ENCODE data around the gene TMEM135. TPM values are rescaled to one million over a fixed set of nuclear protein-coding genes. Genes with fewer than 3 reads are reported as not detected.
A peak's percentile ranks its signal among the peaks of the same experiment; 100 is the strongest.

The TMEM135 gene
- total RNA-seq, 2 donors from 2014 or later = 23.0 to 40.3 TPM

- Mint-ChIP-seq H3K4me3 (no peak overlapping the region), H3K36me3 (no peaks in the 10 kb centered on the region), H3K4me1 (ENCODE audit: low read depth in 2 of 2) (peaks cover 5 to 12% of the 10 kb centered on the region in 2 donors), H3K9me3 (no peaks in the 10 kb centered on the region), H3K27ac (peak overlapping the region in 1 of 2 donors; percentile 74), H3K27me3 (peaks cover 8 to 14% of the 10 kb centered on the region in 2 donors)
- peak; percentile 92 to 93 for ATAC-seq
- peak; percentile 72 for DNase-seq (ENCODE audit: low spot score)
Measured at GRCh38 chr11:87352759-87353707, 315.3 kb downstream of the TMEM135 start.

GRCh38 chr11:87353771-87354345 lies 316.1 kb downstream of the TMEM135 start:
- Mint-ChIP-seq H3K4me1 (ENCODE audit: low read depth in 2 of 2) (peaks cover 5 to 12% of the 10 kb centered on the region in 2 donors), H3K27ac (peak overlapping the region in 1 of 2 donors; percentile 74), H3K9me3 (no peaks in the 10 kb centered on the region), H3K36me3 (no peaks in the 10 kb centered on the region), H3K27me3 (peaks cover 8 to 14% of the 10 kb centered on the region in 2 donors), H3K4me3 (no peak overlapping the region)
- DNase-seq (ENCODE audit: low spot score) (no peak), ATAC-seq (no peak)

GRCh38 chr11:87355596-87355995 lies 317.9 kb downstream of the TMEM135 start:
- Mint-ChIP-seq H3K27me3 (peaks cover 8 to 14% of the 10 kb centered on the region in 2 donors), H3K4me3 (no peak overlapping the region), H3K9me3 (no peaks in the 10 kb centered on the region), H3K36me3 (no peaks in the 10 kb centered on the region), H3K4me1 (ENCODE audit: low read depth in 2 of 2) (peaks cover 5 to 12% of the 10 kb centered on the region in 2 donors), H3K27ac (no peak overlapping the region)
- DNase-seq (ENCODE audit: low spot score) (no peak), ATAC-seq (no peak)

GRCh38 chr11:87356428-87356827 lies 318.7 kb downstream of the TMEM135 start:
- DNase-seq (ENCODE audit: low spot score) = no peak
- Mint-ChIP-seq H3K4me1 (ENCODE audit: low read depth in 2 of 2) (peaks cover 5 to 12% of the 10 kb centered on the region in 2 donors), H3K9me3 (no peaks in the 10 kb centered on the region), H3K27ac (no peak overlapping the region), H3K4me3 (no peak overlapping the region), H3K27me3 (peaks cover 8 to 13% of the 10 kb centered on the region in 2 donors), H3K36me3 (no peaks in the 10 kb centered on the region)
- no peak for ATAC-seq

GRCh38 chr11:87358461-87358860 lies 320.7 kb downstream of the TMEM135 start:
- H3K4me1 Mint-ChIP-seq (ENCODE audit: low read depth in 2 of 2) = peaks cover 0 to 2% of the 10 kb centered on the region in 2 donors
- H3K27ac Mint-ChIP-seq = no peak overlapping the region
- no peaks in the 10 kb centered on the region for H3K36me3 Mint-ChIP-seq
- ATAC-seq (no peak), DNase-seq (ENCODE audit: low spot score) (no peak)
- no peaks in the 10 kb centered on the region for H3K9me3 Mint-ChIP-seq
- no peak overlapping the region for H3K4me3 Mint-ChIP-seq
- no peaks in the 10 kb centered on the region for H3K27me3 Mint-ChIP-seq

GRCh38 chr11:87359401-87359800 lies 321.7 kb downstream of the TMEM135 start:
- no peak overlapping the region for H3K27ac Mint-ChIP-seq
- H3K4me3 Mint-ChIP-seq = no peak overlapping the region
- H3K9me3 Mint-ChIP-seq = no peaks in the 10 kb centered on the region
- no peak for ATAC-seq
- no peak for DNase-seq (ENCODE audit: low spot score)
- no peaks in the 10 kb centered on the region for H3K27me3 Mint-ChIP-seq
- no peaks in the 10 kb centered on the region for H3K4me1 Mint-ChIP-seq (ENCODE audit: low read depth in 2 of 2)
- no peaks in the 10 kb centered on the region for H3K36me3 Mint-ChIP-seq

- H3K27me3 Mint-ChIP-seq = no peaks in the 10 kb centered on the region
- no peak overlapping the region for H3K27ac Mint-ChIP-seq
- no peaks in the 10 kb centered on the region for H3K9me3 Mint-ChIP-seq
- H3K4me1 Mint-ChIP-seq (ENCODE audit: low read depth in 2 of 2) = no peaks in the 10 kb centered on the region
- ATAC-seq (no peak), DNase-seq (ENCODE audit: low spot score) (no peak)
- no peak overlapping the region for H3K4me3 Mint-ChIP-seq
- H3K36me3 Mint-ChIP-seq = no peaks in the 10 kb centered on the region
Measured at GRCh38 chr11:87361891-87362290, 324.2 kb downstream of the TMEM135 start.

GRCh38 chr11:87366346-87366745 lies 328.6 kb downstream of the TMEM135 start:
- no peaks in the 10 kb centered on the region for H3K36me3 Mint-ChIP-seq
- no peak overlapping the region for H3K4me3 Mint-ChIP-seq
- H3K4me1 Mint-ChIP-seq (ENCODE audit: low read depth in 2 of 2) = no peaks in the 10 kb centered on the region
- no peak overlapping the region for H3K27ac Mint-ChIP-seq
- no peaks in the 10 kb centered on the region for H3K9me3 Mint-ChIP-seq
- no peak for DNase-seq (ENCODE audit: low spot score)
- ATAC-seq = no peak
- H3K27me3 Mint-ChIP-seq = peaks cover 4 to 8% of the 10 kb centered on the region in 2 donors

GRCh38 chr11:87366763-87367405 lies 329.1 kb downstream of the TMEM135 start:
- Mint-ChIP-seq H3K27me3 (peaks cover 4 to 8% of the 10 kb centered on the region in 2 donors), H3K27ac (no peak overlapping the region), H3K36me3 (no peaks in the 10 kb centered on the region), H3K4me1 (ENCODE audit: low read depth in 2 of 2) (no peaks in the 10 kb centered on the region), H3K4me3 (no peak overlapping the region), H3K9me3 (no peaks in the 10 kb centered on the region)
- ATAC-seq = no peak
- no peak for DNase-seq (ENCODE audit: low spot score)

GRCh38 chr11:87368151-87368550 lies 330.4 kb downstream of the TMEM135 start:
- Mint-ChIP-seq H3K36me3 (no peaks in the 10 kb centered on the region), H3K27ac (no peak overlapping the region), H3K9me3 (no peaks in the 10 kb centered on the region), H3K4me3 (no peak overlapping the region), H3K4me1 (ENCODE audit: low read depth in 2 of 2) (no peaks in the 10 kb centered on the region), H3K27me3 (peaks cover 4 to 8% of the 10 kb centered on the region in 2 donors)
- ATAC-seq (no peak), DNase-seq (ENCODE audit: low spot score) (no peak)

- no peaks in the 10 kb centered on the region for H3K4me1 Mint-ChIP-seq (ENCODE audit: low read depth in 2 of 2)
- DNase-seq (ENCODE audit: low spot score) (no peak), ATAC-seq (peak in 1 of 2 donors; percentile 37)
- H3K36me3 Mint-ChIP-seq = no peaks in the 10 kb centered on the region
- peaks cover 4 to 8% of the 10 kb centered on the region in 2 donors for H3K27me3 Mint-ChIP-seq
- no peaks in the 10 kb centered on the region for H3K9me3 Mint-ChIP-seq
- no peak overlapping the region for H3K4me3 Mint-ChIP-seq
- no peak overlapping the region for H3K27ac Mint-ChIP-seq
Measured at GRCh38 chr11:87368858-87369480, 331.2 kb downstream of the TMEM135 start.

- Mint-ChIP-seq H3K36me3 (no peaks in the 10 kb centered on the region), H3K27ac (no peak overlapping the region), H3K4me3 (no peak overlapping the region), H3K9me3 (no peaks in the 10 kb centered on the region), H3K4me1 (ENCODE audit: low read depth in 2 of 2) (no peaks in the 10 kb centered on the region), H3K27me3 (peaks cover 6 to 12% of the 10 kb centered on the region in 2 donors)
- ATAC-seq = no peak
- DNase-seq (ENCODE audit: low spot score) = no peak
Measured at GRCh38 chr11:87369888-87370287, 332.2 kb downstream of the TMEM135 start.

GRCh38 chr11:87372065-87372464 lies 334.3 kb downstream of the TMEM135 start:
- Mint-ChIP-seq H3K27ac (no peak overlapping the region), H3K9me3 (no peaks in the 10 kb centered on the region), H3K4me3 (no peak overlapping the region), H3K36me3 (no peaks in the 10 kb centered on the region), H3K4me1 (ENCODE audit: low read depth in 2 of 2) (no peaks in the 10 kb centered on the region), H3K27me3 (peaks cover 13 to 26% of the 10 kb centered on the region in 2 donors)
- DNase-seq (ENCODE audit: low spot score) (no peak), ATAC-seq (no peak)

All from natural killer cell treated with Interleukin-12 subunit alpha and Interleukin-12 subunit beta and Interleukin-15 and Interleukin-18, amount 100 ng/mL, for 72 hours (primary cell).